ENCODE results near the gene FHOD3. TPM values are rescaled to one million over a fixed set of nuclear protein-coding genes. Genes with fewer than 3 reads are reported as not detected.

FHOD3 gene
- total RNA-seq, 4 donors from 2014 or later = 0.26 to 13.8 (median 4.9) TPM; not detected in 1

- Histone ChIP-seq H3K27ac (no peak overlapping the region), H3K4me1 (no peaks in the 10 kb centered on the region), H3K36me3 (no peaks in the 10 kb centered on the region), H3K9me3 (no peaks in the 10 kb centered on the region), H3K4me3 (no peak overlapping the region), H3K27me3 (no peaks in the 10 kb centered on the region)
- no peak for DNase-seq
- intact Hi-C loops (cut with DNase I; ENCODE audit: low total_unique reads) = no loop called here
- TF ChIP-seq CTCF (IDR thresholded peaks at IDR 0.05) (no peak), POLR2A (IDR thresholded peaks at IDR 0.05) (no peak)
Measured at GRCh38 chr18:36450264-36450663, 152.8 kb downstream of the FHOD3 start.

- Histone ChIP-seq H3K27ac (no peak overlapping the region), H3K4me3 (no peak overlapping the region), H3K9me3 (no peaks in the 10 kb centered on the region), H3K27me3 (no peaks in the 10 kb centered on the region), H3K36me3 (no peaks in the 10 kb centered on the region), H3K4me1 (no peaks in the 10 kb centered on the region)
- intact Hi-C loops (cut with DNase I; ENCODE audit: low total_unique reads) = no loop called here
- TF ChIP-seq POLR2A (IDR thresholded peaks at IDR 0.05) = no peak
- no peak for TF ChIP-seq CTCF (IDR thresholded peaks at IDR 0.05)
- no peak for DNase-seq
Measured at GRCh38 chr18:36451454-36452251, 154.1 kb downstream of the FHOD3 start.

DNA sequence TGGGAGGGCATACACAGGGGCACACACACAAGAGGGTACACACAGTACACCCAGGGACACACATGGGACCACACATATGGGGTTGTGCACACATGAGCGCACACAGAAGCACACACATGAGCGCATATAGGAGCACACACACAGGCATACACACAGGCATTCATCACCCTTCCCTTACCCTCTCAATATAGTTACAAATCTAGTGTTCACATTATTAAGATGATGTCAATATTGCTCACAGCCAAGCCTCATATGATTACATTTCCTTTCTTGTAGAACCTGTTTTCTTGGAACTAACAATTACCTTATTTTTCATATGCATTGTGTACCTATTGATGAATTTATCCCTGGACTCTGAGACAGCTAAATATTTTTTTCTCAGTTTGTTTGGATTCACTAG lies 156.7 kb downstream of the FHOD3 start:
- no peak overlapping the region for H3K27ac ChIP-seq
- no peak for DNase-seq
- no peaks in the 10 kb centered on the region for H3K4me1 ChIP-seq
- no peaks in the 10 kb centered on the region for H3K9me3 ChIP-seq
- H3K27me3 ChIP-seq = no peaks in the 10 kb centered on the region
- intact Hi-C loops (cut with DNase I; ENCODE audit: low total_unique reads) = no loop called here
- H3K36me3 ChIP-seq = no peaks in the 10 kb centered on the region
- TF ChIP-seq POLR2A (IDR thresholded peaks at IDR 0.05) (no peak), CTCF (IDR thresholded peaks at IDR 0.05) (no peak)
- H3K4me3 ChIP-seq = no peak overlapping the region

- intact Hi-C loops (cut with DNase I; ENCODE audit: low total_unique reads) = no loop called here
- no peak for TF ChIP-seq POLR2A (IDR thresholded peaks at IDR 0.05)
- no peak for TF ChIP-seq CTCF (IDR thresholded peaks at IDR 0.05)
- Histone ChIP-seq H3K4me1 (no peaks in the 10 kb centered on the region), H3K27me3 (no peaks in the 10 kb centered on the region), H3K27ac (no peak overlapping the region), H3K9me3 (no peaks in the 10 kb centered on the region), H3K36me3 (no peaks in the 10 kb centered on the region), H3K4me3 (no peak overlapping the region)
- DNase-seq = no peak
Measured at GRCh38 chr18:36454848-36455458, 157.4 kb downstream of the FHOD3 start.

GRCh38 chr18:36455931-36456330 lies 158.4 kb downstream of the FHOD3 start:
- intact Hi-C loops (cut with DNase I; ENCODE audit: low total_unique reads) = no loop called here
- TF ChIP-seq CTCF (IDR thresholded peaks at IDR 0.05) (no peak), POLR2A (IDR thresholded peaks at IDR 0.05) (no peak)
- DNase-seq = no peak
- no peaks in the 10 kb centered on the region for H3K9me3 ChIP-seq
- H3K36me3 ChIP-seq = no peaks in the 10 kb centered on the region
- H3K4me3 ChIP-seq = no peak overlapping the region
- H3K27me3 ChIP-seq = no peaks in the 10 kb centered on the region
- H3K4me1 ChIP-seq = no peaks in the 10 kb centered on the region
- H3K27ac ChIP-seq = no peak overlapping the region

Data from uterus (tissue), 4 donors.